Right ventricle myocardium inferior (tissue), 1 donor: ENCODE data around the gene SECTM1. TPM values are rescaled to one million over a fixed set of nuclear protein-coding genes. Genes with fewer than 3 reads are reported as not detected.

Source experiments
- ATAC-seq: fragments of 200-7000 bp; cut with Tn5 transposase; one replicate; pipeline ENCODE4 v1.9.1; 2020; ENCODE audit warnings: mild to moderate bottlenecking, moderate library complexity
- DNase-seq: peaks from one replicate; pipeline ENCODE4 v3.0.0; 2021; ENCODE audit errors: missing footprints
- intact Hi-C: fragments of 100-400 bp; cut with DNase I; formaldehyde crosslinking; loops from one replicate; pipeline ENCODE4 v1.11.0; 2022
- total RNA-seq: library from RNA; stranded (reverse); fragmentation: NEBNext Ultra II Directional; extraction: Animal tissue kit (Norgen Biotek cat#: 25700); gene quantifications from one replicate; pipeline ENCODE4 v1.2.1, GENCODE V29; 2021
- donor health status: DM: no; HTN: yes; CAD: no; lungs with severe emphysema.

SECTM1 gene
- total RNA-seq, 1 donor from 2014 or later = 4.9 TPM

DNA sequence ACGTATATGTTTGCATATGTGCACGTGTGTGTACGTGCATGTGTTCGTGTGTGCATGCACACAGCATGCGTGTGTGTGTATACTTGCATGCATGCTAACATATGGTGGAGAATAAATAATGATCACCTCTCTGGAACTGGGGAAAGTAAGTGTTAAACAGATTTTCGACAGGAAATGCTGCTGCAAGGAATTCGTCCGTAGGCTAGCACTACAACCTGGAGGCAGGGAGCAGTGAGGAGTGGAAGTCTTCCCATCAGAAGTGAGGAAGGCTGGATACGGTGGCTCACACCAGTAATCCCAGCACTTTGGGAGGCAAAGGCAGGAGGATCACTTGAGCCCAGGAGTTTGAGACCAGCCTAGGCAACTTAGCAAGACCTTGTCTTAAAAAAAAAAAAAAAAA, 55.3 kb downstream of the SECTM1 start:
- DNase-seq (no peak), ATAC-seq (no peak)
- intact Hi-C loops = no loop called here

DNA sequence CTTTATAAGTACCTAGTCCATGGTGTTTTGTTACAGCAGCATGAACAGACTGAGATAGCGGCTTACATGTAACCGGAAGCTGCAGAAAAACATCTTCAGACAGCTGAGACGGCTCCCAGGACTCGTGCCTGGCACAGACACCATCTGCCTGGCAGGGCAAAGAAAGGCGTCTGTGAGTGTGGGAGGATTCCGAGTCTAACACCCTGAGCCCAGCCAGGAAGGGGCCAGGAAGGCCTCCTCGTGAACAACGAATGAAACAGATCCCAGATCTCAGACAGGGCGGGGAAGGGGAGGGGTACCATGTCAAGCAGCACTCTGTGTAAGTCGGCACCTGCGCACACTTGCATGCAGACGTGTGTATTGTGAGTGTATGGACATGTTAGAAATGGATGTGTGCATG, 55.7 kb downstream of the SECTM1 start:
- no peak for ATAC-seq
- no peak for DNase-seq
- intact Hi-C loops = no loop called here

DNA sequence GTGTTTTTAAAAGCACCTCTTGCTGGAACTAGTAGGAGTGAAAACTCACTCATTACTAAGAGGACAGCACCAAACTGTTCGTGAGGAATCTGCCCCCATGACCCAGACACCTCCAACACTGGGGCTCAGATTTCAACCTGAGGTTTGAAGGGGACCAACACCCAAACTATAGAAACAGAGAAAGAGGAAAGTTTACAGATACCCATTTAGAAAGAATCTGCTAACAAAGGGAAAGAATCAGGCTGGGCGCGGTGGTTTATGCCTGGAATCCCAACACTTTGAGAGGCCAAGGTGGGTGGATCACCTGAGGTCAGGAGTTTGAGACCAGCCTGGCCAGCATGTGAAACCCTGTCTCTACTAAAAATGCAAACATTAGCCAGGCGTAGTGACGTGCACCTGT, 56.6 kb downstream of the SECTM1 start:
- DNase-seq = no peak
- intact Hi-C loops = no loop called here
- no peak for ATAC-seq

DNA sequence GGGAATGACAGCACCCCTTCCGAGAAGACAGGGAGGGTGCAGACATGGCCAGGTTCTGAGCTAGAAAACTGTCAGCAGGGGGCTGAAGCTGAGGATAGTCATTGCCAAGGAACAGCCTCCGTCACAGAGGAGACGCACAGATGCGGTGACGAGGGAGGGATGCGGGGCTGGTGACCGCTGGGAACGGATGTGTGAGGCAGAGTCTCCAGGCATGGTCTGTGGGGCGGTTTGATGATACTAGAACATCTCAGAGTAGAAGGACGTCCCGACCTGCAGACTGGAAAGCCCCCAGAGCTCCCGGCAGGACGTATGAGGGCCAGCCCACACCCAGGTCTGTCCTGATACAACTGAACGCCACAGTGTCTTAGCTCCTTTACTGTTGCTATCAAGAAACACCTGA, 58.2 kb downstream of the SECTM1 start:
- intact Hi-C loops = no loop called here
- no peak for ATAC-seq

DNA sequence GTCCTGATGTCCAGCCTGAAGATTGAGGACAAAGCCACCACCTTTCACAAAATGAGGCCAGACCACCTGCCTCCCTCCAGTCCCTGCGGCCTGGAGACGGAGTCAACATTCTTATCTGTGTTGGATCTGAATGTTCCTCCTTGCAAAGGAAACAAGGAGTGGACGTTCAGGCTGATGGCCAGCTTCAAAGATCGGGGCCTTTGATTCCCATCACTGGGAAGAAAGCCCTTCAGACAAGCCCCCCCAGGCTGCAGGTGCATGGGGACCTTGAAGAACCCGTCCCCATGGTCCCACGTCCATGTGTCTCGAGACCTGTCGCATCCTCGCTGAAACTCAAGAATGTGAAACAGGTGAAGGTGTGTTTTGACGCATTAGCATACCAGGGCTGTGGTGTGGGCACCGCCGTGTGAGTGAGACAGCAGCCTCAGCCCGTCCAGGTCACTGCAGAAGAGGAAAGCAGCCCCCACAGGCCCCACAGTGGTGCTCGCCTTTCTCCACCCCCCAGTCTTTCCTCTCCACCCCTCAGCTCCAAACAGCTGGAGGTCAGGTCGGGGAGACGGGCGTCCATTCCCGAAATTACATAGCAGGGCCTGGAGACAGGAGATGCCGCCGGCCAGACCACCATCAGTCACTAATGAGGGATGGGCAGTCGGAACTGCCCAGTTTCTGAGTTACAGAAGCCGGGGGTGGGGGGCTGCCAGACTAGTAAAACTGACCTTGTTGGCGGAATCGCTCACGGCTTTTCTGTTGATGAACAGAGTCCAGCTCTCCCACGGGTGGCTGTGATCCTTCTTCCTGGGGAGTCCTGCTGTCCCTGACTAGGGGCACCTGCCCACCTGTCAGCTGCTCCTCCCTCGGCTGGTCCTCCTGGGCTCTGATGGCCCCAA, 59.2 kb downstream of the SECTM1 start:
- peak; percentile 37 for DNase-seq
- intact Hi-C loops = loop anchor here (5.0 kb wide), 1 partner anchor 42 kb away; no protein-coding TSS in a partner anchor
- no peak for ATAC-seq

More for the DNA sequence above, 58.2 kb downstream of the SECTM1 start:
- DNase-seq = peak; percentile 37

DNA sequence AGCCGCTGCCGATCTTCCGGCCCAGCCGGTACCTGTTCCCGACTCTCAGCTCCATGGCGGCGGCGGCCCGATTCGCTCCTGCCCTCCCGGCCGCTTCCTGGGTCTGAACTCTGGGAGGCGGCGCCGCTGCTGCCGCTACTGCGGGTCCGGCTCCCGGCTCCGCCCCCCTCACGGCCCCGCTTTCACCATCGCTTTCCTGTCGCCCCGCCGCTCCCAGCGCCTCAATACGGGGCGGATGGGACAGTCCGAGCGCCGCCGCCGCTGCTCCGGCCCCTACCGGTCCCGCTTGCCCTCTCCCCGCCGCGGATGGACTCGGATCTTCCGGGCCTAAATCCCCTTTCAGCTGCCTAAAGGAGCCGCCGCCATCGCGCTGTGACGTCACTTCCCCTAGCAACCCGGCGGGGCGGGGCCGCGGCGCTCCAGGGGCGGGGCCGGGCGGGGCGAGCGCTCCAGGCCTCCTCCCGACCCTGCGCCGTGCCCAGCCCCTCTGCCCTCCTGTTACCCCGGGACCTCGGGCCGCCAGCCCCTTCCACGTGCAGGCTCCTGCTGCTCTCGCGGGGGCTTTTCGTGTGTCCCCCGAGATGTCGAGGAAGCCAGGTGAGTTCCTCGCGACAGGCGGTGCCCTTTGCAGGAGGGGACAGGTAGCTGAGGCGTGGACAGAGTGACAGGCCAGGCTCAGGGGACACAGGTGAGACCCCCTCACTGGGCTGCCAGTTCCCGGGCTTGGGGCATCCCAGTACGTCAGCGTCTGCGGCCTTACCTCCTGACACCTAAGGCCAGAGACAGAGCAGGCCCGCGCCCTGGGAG, 60.0 kb downstream of the SECTM1 start, which contains the start of gene CSNK1D:
CSNK1D (minus strand) TSS at position 374 of the 807 bp plus-strand sequence; CDS start at position 55, 319 bp downstream.
- ATAC-seq (peak; percentile 95), DNase-seq (peak; percentile 96)
- intact Hi-C loops = loop anchor here (1.0 to 5.0 kb wide), 2 partner anchors 19 to 41 kb away; no protein-coding TSS in a partner anchor

DNA sequence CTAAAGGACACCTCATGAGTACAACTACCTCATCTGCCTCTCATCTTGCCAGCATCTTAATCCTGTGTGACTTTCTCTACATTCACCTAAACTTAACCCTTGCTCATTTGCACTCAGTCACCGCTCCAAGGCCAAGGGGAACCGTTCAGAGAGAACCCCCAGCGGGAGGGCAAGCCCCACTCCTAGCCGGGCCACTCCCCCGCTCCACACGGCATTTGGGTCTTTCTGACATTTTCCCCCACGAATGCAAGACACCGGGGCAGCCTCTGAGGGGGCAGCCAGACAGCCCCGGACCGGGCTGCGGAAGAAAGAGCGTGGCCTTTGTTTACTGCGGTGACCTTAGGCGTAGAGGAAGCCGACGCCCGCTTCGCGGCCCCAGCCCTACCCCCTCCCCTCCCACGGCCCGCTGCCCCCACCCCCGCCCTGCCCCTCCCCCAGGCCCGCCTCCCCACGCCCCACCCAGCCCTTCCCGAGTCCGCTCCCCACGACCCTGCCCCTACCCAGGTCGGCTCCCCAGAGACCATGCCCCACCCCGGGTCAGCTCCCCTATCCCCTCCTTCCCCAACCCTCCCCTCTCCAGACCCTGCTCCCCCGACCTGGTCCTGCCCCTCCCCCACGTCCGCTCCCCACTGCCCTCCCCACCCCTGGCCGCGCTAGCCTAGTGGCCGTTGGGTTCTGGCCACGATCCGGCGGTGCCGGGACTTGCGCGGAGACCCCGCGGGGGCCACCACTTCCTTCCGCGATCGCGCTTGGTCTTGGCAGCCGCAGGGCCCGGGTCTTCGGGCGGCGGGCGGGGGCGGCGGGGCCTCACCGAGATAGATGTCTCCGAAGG, 60.9 kb downstream of the SECTM1 start:
- DNase-seq = peak; percentile 79
- ATAC-seq = peak; percentile 24
- intact Hi-C loops = loop anchor here (1.0 to 5.0 kb wide), 2 partner anchors 20 to 40 kb away; no protein-coding TSS in a partner anchor

DNA sequence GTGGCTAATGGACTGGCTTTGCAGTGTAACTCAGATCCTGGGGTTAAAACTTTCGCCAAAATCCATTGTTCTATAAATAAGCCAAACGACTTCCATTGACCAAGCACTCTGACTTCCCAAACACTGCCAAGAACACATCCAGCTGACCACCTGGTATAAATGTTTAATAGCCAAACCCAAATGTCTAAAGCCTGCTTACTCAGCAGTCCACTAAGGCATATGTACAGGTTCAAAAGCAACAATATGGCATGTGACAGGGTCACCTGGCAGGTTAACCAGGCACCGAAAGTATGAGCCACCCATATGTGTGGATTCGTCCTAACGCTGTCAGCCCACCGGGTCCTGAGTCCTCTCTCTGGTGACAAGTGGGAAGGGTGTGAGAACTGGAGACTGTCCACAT, 62.2 kb downstream of the SECTM1 start:
- no peak for DNase-seq
- ATAC-seq = no peak
- intact Hi-C loops = loop anchor here (5.0 kb wide), 1 partner anchor 39 kb away; no protein-coding TSS in a partner anchor

Other genes with a start within 250 kb of the SECTM1 start
- 46.6 TPM for gene FASN, start 235.5 kb downstream of the SECTM1 start, total RNA-seq
- 7.9 TPM for gene CCDC57, start 120.9 kb downstream of the SECTM1 start, total RNA-seq
- 10.4 TPM for gene SLC16A3, start 104.7 kb downstream of the SECTM1 start, total RNA-seq
- gene CSNK1D, start 60.1 kb downstream of the SECTM1 start, total RNA-seq = 62.6 TPM
- gene CD7, start 16.2 kb downstream of the SECTM1 start, total RNA-seq = 0.73 TPM
- gene TEX19, start 25.5 kb upstream of the SECTM1 start, total RNA-seq = not detected
- 0.76 TPM for gene UTS2R, start 38.0 kb upstream of the SECTM1 start, total RNA-seq
- 14.4 TPM for gene HEXD, start 84.6 kb upstream of the SECTM1 start, total RNA-seq
- gene OGFOD3, start 84.8 kb upstream of the SECTM1 start, total RNA-seq = 23.5 TPM
- 29.4 TPM for gene CYBC1, start 117.0 kb upstream of the SECTM1 start, total RNA-seq
- gene NARF, start 125.0 kb upstream of the SECTM1 start, total RNA-seq = 72.7 TPM
- gene FOXK2, start 186.0 kb upstream of the SECTM1 start, total RNA-seq = 39.4 TPM